RPMI7951 (cell line): ENCODE results near the gene CNGA4. TPM values are rescaled to one million over a fixed set of nuclear protein-coding genes. Genes with fewer than 3 reads are reported as not detected.

Experiments
- DNase-seq: peaks from one replicate; pipeline ENCODE4 v3.0.0-alpha.2; 2012; ENCODE audit warnings: low read depth
- total RNA-seq: library from RNA; depleted of rRNA; stranded (reverse); fragments of >200 nt; shearing (Covaris generic); gene quantifications from 2 replicates; pipeline ENCODE4 v1.2.3, GENCODE V29; 2014; rRNA removed

The CNGA4 gene, protein sequence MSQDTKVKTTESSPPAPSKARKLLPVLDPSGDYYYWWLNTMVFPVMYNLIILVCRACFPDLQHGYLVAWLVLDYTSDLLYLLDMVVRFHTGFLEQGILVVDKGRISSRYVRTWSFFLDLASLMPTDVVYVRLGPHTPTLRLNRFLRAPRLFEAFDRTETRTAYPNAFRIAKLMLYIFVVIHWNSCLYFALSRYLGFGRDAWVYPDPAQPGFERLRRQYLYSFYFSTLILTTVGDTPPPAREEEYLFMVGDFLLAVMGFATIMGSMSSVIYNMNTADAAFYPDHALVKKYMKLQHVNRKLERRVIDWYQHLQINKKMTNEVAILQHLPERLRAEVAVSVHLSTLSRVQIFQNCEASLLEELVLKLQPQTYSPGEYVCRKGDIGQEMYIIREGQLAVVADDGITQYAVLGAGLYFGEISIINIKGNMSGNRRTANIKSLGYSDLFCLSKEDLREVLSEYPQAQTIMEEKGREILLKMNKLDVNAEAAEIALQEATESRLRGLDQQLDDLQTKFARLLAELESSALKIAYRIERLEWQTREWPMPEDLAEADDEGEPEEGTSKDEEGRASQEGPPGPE
- not detected in 2 replicates for total RNA-seq

DNA sequence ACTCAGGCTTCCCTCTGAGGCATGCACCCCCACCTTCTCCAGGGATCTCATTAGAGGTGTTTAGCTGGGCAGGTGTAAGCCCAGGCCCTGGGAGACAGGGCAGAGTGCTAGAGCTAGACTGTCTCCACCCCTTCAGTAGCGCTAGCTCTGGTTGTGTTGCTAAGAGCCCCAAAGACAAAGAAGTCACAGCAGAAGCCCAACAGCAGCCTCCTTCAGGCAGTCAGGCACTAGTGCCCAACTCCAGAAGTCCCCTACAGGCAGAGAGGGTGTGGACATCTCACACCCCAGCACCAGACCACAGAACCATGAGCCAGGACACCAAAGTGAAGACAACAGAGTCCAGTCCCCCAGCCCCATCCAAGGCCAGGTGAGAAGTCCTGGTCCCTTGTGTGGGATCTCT is at the start of gene CNGA4:
TSS of gene CNGA4 (plus strand) at position 188 of the 400 bp plus-strand sequence. CDS start at position 306, 118 bp downstream.
- no peak for DNase-seq

DNA sequence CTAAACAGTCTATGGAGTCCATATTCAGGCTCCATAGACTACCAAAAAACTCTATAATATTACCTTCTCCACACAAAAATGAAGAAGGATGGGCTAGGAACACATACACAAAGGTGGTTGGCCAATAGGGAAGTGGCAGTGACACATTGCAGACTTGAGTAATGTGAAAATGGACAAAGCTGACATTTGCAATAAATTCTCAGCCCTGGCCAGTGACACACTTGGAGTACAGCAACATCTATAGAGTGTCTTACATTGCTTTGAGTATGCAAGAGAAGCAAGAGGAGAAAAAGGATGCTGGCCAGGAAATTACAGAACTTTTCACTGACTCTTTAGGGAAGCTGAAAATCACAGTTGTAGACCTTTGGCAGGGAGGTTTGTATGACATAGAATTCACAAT is 47.1 kb upstream of the CNGA4 start:
- DNase-seq: no peak

DNA sequence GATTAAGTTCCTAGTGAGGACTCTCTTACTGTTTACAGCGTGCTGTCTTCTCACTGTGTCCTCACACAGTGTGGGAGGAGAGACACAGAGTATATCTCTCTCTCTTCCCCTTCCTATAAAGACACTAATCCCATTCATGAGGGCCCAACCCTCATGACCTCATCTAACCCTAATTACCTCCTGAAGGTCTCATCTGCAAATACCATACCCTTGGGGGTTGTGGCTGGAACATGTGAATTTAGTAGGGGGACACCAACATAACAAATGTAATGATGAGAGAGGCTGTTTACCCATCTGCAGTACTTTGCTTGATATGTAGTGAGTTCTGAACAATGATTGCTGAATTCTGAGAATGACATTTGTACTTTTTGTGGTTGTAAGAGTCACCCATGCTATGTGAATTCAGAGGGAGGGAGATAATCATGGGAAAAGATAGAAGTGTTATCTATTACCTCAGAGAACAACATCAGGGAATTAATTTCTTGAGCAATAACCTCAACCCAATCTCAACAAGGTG is 44.8 kb upstream of the CNGA4 start:
- DNase-seq: no peak

DNA sequence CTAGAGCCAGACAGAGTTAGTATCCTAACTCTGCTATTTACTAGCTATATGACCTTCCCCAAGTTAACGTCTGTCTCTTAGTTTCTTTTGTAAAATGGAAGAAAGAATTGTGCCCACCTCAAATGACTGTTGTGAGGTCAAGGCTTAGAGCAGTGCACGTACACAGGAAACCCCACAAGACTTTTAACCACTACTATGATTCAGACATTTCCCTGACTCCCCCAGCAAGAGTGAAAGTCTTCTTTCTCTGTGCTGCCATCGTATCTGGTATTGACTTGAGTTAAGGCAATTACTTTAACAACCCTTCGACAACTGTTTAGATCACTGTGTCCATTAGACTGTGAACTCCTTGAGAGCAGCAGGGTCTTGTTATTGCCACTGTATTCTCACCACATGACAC is 42.5 kb upstream of the CNGA4 start:
- DNase-seq: no peak

DNA sequence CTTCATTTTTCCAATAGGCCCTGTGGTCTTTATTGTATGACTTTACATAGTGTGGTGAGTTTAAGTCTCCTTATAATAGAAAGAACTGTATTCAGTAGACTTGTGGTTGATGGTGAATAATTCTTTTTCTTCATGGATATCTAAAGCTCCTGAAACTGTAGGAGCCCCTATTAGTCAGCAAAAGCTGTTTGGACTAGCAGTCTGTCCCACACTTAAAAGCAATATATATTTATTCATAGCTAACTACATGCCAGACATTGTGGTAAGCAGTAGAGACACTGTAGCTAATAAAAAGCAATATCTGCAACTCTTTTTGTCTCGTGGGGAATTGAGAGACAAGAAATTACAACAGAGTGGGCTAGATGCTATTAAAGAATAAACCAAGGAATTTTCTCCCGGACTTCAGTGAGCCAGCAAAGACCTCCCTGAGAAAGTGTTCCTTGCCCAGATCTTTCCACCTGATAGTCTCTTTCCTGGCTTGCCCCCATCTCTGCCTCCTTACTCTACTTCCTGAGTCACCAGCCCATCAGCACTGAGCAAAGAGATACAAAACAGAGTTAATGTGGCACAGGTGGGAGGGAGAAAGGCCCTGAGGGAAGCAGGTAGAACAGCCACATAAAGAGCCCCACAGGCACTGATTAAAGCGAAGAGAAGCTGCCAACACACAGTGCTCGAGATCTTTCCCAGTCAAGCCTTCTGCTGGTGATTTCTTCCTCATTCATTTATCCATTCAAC is 41.3 kb upstream of the CNGA4 start:
- no peak for DNase-seq

DNA sequence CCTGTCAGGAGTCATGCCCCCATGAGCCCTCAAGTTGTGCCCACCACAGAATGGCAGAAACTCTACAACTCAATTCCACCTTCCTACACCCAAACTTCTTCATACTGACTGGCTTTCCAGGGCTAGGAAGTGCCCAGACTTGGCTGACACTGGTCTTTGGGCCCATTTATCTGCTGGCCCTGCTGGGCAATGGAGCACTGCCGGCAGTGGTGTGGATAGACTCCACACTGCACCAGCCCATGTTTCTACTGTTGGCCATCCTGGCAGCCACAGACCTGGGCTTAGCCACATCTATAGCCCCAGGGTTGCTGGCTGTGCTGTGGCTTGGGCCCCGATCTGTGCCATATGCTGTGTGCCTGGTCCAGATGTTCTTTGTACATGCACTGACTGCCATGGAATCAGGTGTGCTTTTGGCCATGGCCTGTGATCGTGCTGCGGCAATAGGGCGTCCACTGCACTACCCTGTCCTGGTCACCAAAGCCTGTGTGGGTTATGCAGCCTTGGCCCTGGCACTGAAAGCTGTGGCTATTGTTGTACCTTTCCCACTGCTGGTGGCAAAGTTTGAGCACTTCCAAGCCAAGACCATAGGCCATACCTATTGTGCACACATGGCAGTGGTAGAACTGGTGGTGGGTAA is 39.6 kb upstream of the CNGA4 start, which contains the start of gene OR52W1:
TSS of gene OR52W1 (plus strand) at position 51 of the 637 bp plus-strand sequence. CDS start at position 51, 0 bp downstream.
- DNase-seq: no peak

DNA sequence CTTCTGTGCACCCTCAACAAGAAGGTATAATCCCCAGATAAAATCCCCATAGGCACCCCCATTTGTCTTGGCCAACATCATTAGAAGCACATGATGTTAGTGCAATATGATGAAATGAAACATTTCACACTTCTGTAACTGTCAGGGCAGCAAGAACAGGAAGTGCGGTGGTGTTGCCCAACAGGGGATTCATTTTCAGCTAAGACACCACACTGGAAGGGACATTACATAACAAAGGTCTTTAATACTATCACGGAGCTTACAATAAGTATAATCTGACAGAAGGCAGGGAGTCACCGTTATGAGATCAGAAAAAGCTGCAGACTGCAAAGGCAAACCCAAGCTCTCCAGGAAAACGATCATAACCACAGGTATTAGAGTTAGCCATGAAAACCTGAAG is 37.9 kb upstream of the CNGA4 start:
- DNase-seq: no peak

DNA sequence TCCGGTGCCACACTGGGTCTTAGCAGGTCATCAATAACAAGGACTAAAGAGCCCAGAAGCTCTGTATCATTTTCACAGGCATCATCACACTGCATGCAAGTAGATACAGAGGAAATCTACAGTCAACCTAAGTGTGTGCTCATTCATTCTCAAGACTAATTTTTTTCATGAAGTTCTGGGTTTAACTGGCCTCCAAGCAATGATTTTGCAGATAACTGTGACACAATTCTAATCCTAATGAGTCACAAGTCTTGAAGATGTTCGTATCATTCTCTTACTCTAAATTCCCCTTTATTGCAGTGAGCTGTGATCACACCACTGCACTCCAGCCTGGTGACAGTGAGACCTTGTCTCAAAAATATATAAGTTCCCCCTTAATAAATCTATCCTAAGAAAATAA is 37.4 kb upstream of the CNGA4 start:
- DNase-seq: no peak

DNA sequence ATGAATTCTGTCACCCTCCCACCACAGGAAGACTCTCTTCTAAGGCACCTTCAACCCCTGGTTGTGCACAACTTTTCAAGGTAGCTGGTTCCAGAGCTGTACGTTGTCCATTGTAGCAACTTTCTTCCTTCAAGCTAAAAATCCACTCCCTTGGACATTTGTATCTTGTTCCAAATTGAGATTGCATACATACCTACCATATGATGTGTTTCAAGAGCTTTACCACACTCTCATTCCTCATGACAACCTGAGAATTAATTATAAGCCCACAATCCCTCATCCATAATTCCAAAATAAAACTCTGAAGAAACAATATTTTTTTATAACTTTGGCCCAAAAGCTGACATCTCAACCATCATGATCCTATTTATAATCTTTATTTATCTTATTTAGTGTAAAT is 36.8 kb upstream of the CNGA4 start:
- no peak for DNase-seq

DNA sequence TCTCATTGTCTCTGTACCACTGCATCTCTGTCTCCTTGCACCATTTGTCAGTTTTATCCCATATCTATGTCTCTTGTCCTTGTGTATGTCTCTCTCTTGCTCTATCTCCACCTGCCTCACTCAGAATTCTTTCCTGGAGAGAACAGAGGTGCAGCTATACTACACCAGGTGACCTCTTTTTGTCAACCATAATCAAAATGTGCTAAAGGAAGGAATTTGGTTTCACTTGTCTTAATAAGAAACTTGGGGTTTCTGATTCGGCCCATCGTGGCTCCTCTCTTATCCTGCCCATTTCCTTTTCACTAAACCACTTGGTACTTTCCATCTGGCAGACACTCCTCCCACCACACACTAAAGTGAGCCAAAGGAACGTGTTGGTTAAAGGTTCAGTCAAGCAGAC is 35.6 kb upstream of the CNGA4 start:
- no peak for DNase-seq

DNA sequence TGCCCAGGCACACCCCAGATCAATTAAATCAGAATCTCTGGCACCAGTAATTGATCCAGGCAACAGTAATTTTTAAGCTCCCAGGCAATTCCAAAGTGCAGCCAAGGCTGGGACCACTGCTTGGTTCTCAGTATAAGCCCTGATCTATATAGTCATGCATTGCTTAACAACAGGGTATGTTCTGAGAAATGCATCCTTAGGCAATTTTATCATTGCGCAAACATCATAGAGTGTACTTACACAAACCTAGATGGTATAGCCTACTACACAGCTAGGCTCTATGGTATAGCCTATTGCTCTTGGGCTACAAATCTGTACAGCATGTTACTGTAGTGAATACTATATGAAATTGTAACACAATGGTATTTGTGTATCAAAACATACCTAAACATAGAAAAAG is 34.2 kb upstream of the CNGA4 start:
- no peak for DNase-seq

DNA sequence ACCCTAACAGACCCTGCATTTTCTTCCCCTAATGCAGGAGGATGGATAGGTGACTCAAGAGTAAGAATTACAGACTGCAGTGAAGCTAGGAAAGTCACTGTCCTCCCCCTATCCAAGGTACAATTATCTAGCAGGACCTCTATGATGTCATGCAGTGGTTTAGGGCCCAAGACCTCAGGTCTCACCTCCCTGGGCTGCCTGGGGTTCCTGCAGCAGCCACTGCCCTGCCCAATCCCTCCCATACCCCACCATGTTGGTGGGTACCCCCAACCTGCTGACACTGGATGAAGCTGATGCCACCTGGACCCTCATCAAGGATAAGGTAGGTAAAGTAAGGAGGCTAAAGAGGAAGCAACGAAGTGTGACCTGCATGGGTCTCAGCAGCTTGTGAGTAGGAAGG is 33.5 kb upstream of the CNGA4 start, which contains the start of gene C11orf42:
TSS of gene C11orf42 (plus strand) at position 192 of the 400 bp plus-strand sequence. CDS start at position 251, 59 bp downstream.
- DNase-seq: no peak

DNA sequence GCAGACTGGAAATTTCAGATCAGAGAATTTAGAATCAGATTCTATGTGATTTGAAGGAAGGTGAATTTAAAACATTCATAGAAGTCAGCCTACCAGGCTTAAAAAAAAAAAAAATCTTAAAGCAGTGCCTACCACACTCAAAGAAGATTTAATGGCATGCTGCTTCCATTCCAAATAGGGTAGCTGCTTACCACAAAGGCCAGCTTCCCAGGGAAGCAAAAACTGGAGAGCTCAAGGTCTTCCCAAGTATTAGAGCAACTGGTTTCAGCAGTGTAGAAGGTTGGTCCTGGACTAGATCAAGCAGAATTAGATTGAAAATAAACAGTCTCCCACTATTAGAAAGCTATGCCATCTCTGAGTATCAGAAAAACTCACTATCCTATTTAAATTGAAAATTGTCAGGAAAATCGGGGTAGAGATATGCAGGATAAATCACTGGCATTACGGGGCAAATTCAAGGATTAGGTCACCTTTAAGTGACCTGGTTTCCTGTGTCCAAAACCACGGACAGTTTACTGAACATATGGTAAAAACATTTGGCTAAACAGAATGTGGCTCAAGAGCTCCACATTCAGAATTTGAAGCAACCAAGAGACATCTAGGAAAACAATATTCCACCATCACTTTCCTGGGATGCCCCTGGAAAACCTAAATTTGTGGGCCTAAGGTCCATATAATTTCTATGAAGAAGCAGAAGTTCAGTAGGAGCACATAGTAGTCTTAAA is 32.3 kb upstream of the CNGA4 start:
- no peak for DNase-seq

DNA sequence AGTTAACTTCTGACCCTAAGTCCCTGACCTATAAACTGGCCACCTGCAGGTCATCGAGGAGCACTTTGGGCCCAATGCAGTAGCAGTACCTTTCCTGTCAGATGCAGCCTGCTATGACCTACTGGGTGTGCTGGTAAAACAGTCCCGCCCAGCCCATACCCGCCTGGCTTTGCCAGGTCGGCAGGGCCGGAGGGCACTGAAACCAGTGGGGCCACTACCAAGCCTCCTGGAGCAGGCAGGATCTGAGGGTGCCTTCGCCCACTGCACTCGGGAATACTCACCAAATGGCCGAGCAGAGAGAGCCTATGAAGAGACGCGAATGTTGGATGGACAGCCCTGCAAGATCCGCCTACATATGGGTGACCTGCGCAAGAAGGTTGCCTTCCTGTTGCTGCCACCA is 29.1 kb upstream of the CNGA4 start:
- no peak for DNase-seq

DNA sequence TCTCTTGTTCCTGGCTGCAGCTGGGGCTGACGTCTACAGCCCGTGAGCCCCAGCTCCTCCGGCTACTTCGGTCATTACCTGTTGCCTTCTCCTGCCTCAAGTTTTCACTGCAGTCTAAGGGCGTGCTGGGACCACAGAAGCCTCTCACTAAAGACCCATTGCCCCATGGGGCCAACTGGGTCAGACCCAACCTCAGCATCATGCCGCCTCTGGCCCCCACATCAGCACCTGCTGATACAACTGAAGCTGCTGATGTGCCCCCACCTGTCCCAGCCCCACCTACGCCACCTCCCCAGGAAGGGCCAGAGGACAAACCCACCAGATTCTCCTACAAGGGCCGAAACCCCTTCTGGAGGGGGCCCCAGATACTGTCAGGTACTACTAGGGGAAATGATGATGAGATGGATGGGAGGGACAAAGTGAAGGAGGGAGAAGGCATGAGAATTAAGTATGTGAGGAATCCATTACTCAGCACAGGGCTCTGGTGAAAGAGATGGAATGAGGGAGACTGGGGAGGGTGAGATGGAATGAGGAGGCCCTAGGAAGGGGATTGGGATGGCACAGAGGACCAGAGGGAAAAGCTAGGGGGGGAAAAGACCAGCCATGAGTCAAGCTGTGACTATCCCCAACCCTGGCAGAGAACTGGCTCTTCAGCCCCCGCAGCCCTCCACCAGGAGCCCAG is 28.5 kb upstream of the CNGA4 start:
- DNase-seq: no peak

DNA sequence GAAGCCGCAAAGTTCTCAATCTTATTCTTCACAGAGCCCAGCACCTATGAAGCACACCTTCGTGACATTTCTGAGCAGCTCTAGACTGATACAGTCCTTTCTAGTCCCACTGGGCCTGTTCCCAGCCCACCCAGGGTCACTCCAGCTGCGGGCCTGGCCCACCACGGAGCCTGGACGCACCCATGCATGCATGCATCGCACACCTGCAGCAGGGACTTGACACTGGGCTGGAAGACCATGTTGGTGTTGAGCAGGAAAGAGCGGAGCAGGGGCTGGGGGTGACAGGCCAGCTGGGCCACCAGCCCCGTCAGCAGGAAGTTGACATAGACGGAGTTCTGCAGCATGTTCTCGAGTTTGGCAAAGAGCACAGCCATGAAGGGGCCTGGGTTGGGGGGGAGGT is 24.4 kb upstream of the CNGA4 start:
- DNase-seq: no peak

DNA sequence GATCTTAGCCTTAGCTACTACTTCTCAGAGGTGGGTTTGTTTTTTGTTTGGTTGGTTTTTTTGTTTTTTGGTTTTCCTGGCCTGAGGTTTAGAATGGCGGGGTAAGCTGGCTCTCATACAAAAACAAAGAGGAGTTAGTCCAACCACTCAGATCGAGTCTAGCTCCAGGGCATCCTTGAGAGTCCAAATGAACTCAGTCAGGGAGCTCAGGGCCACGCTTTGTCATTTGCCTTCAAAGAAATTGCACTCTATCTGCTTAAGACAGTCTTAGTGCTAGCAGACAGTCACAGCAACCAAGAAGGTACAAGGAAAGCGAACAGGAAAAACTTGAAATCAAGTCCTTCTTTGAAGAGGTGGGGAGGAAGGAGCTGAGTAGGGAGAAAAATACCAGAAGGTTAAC is 22.4 kb upstream of the CNGA4 start:
- DNase-seq: no peak

DNA sequence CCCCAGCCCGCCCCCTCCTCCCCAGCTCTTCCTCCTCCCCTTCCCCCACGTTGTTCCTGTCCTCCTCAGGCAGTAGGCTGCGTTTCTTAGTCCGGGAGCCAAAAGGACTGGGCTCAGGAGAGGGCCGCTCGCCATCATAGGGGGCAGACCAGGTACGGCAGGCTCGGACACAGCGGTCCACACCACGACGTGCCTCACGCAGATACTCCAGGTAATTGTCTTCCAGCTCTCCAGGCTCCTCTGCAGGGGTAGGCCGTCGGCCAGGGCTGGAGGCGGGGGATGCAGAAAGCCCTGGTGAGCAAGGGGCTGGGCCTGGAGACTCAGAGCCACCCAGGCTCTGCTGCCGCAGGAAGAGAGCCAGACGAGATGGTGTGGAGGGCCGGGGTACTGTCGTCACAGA is 21.2 kb upstream of the CNGA4 start:
- DNase-seq: no peak

DNA sequence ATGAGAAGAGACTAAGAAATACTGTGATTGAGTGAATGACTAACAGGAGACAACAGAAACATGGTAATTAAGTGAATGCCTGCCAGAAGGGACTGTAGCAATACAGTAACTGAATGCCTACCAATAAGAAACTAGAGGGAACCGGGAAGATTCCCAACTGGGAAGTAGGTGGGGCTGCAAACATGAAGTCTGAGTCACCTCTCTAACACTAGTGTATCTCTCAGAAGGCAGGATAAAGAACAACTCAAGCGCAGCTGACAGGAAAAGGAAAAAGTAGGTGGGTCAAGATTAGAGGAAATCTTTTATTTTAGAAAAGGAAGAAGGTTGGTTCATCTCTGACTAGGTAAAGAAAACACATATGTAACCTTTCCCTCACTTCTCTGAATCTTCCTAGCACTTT is 19.5 kb upstream of the CNGA4 start:
- DNase-seq: peak; percentile 86

DNA sequence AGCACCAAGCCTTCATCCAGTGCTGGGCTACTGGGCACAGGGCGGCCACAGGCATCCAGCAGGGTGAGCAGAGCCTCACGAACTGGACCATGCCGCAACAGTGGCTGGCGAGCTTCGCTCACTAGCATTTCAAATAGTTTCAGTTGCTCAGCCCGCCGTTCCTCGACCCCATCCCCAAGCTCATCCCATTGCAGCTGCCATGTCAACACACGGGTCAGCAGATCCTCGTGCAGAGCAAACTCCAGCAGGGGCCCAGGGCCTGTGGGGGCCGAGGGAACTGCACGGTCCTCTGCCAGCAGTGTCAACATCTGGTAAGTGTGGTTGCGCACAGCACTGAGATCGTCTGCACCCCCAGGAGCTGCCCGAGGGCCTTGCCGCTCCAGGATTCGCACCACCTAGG is 15.0 kb upstream of the CNGA4 start:
- no peak for DNase-seq

DNA sequence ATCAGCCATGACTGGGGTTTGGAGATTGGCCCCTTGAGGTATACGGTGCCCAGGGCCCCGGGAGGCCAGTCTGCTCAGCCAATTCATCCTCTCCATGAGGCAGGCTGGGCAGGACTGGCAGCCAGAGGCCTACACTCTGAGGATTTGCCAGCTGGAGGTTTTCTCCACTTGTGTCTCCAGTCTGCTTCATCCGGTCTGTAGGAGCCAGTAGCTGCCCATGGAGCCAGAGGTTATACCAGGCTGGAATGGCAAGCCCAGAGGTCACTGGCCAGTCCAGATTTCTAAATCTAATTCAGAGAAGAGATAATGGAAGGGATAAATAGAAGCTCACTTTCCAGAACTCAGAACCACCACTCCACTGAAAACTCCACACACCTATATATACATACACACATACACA is 14.5 kb upstream of the CNGA4 start:
- no peak for DNase-seq
